ENCODE results near the gene ACAA1. TPM values are rescaled to one million over a fixed set of nuclear protein-coding genes. Genes with fewer than 3 reads are reported as not detected.

The ACAA1 gene
- total and polyA plus RNA-seq, 2 experiments from 2014 or later, result 21.4 to 26.6 TPM

DNA sequence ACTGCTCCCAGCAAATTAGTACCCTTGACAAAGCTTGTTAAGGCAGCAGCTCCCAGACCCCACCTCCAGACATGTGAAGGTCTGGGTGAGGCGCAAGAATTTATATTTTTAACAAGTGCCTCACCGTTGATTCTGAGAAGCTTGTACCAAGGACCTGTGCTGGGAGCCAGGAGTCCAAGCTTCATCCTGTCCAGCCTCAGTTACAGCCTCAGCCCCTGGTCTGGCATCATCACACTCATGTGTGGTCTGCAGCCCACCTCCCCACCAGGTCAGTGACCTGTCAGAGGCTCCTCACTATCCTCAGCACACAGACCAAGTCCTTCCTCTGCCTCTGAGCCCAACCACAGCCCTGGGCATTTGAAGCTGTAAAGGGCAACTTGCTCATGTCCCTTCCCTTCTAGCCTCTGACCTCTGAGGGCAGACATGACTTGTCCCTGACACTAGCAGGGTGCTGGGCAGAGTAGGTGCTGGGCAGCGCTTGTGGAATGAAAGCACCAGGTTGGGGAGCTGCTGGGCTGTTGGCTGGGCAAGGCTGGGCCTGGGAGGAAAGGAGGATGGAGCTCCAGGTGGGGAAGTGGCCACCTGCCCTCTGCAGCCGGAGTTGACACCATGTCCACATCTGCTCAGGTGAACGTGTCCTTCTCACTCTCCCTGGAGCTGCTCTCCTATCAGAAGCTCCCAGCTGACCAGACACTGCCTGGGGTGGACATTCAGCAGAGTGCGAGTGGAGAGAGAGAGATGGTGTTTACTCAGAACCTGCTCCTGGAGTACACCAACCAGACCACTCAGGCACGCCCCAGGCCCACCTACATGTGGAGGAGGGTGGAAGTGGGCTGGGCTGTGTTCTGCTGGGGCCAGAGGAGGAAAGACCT is 16.9 kb downstream of the ACAA1 start:
- no peak overlapping the region for H3K27ac Mint-ChIP-seq
- H3K4me1 Mint-ChIP-seq, result no peaks in the 10 kb centered on the region
- Histone ChIP-seq H3K4me3 (no peak overlapping the region), H4K20me1 (replicated peaks; ENCODE audit: insufficient read depth) (no peaks in the 10 kb centered on the region; the same call in 1 of the 2 replicates), H3K79me2 (replicated peaks; ENCODE audit: insufficient read depth) (no peaks in the 10 kb centered on the region), H3K27ac (ENCODE audit: low read depth) (no peak overlapping the region), H3K27me3 (ENCODE audit: insufficient read depth) (no peaks in the 10 kb centered on the region), H3F3A (replicated peaks; ENCODE audit: low read depth) (no peaks in the 10 kb centered on the region), H3K4me1 (ENCODE audit: insufficient read depth) (no peaks in the 10 kb centered on the region), H3K4me2 (no peak overlapping the region), H3K36me3 (ENCODE audit: insufficient read depth) (peaks cover 3% of the 10 kb centered on the region), H3K9me2 (ENCODE audit: insufficient read depth) (no peaks in the 10 kb centered on the region), H2AFZ (no peak overlapping the region)
- H3K27me3 Mint-ChIP-seq (ENCODE audit: insufficient read depth, low read depth, poor library complexity), result peaks cover 19% of the 10 kb centered on the region
- TF ChIP-seq CREB1 (CRISPR knock-in tag; IDR thresholded peaks at IDR 0.05; ENCODE audit: low read depth), result no peak
- TF ChIP-seq NANOG (IDR thresholded peaks at IDR 0.05; ENCODE audit: borderline replicate concordance), result no peak
- TF ChIP-seq, protein P1, sequence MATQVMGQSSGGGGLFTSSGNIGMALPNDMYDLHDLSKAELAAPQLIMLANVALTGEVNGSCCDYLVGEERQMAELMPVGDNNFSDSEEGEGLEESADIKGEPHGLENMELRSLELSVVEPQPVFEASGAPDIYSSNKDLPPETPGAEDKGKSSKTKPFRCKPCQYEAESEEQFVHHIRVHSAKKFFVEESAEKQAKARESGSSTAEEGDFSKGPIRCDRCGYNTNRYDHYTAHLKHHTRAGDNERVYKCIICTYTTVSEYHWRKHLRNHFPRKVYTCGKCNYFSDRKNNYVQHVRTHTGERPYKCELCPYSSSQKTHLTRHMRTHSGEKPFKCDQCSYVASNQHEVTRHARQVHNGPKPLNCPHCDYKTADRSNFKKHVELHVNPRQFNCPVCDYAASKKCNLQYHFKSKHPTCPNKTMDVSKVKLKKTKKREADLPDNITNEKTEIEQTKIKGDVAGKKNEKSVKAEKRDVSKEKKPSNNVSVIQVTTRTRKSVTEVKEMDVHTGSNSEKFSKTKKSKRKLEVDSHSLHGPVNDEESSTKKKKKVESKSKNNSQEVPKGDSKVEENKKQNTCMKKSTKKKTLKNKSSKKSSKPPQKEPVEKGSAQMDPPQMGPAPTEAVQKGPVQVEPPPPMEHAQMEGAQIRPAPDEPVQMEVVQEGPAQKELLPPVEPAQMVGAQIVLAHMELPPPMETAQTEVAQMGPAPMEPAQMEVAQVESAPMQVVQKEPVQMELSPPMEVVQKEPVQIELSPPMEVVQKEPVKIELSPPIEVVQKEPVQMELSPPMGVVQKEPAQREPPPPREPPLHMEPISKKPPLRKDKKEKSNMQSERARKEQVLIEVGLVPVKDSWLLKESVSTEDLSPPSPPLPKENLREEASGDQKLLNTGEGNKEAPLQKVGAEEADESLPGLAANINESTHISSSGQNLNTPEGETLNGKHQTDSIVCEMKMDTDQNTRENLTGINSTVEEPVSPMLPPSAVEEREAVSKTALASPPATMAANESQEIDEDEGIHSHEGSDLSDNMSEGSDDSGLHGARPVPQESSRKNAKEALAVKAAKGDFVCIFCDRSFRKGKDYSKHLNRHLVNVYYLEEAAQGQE (IDR thresholded peaks at IDR 0.05; ENCODE audit: unreplicated experiment), result no peak
- DNase-seq (ENCODE audit: low spot score) (no peak), ATAC-seq (no peak)
- peaks cover 31% of the 10 kb centered on the region for H3K36me3 Mint-ChIP-seq (ENCODE audit: low read depth)
- no peaks in the 10 kb centered on the region; the same call in 2 of the 3 replicates for H3K9me3 Mint-ChIP-seq
- H3K4me3 Mint-ChIP-seq, result no peak overlapping the region

DNA sequence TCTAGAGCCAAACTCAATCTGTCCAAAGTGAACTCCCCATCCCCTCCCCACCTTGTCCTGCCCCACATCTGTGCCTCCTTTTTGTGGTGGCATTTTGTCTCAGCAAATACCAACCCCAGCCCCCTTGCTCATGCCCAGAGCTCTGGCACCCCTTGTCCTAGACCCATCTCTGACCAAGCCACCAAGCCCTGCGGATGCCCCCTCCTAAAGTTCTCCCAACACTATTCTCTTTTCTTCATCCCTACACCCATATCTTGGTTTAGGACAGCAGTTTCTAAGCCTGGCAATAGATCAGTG is 17.7 kb downstream of the ACAA1 start:
- H3K4me1 ChIP-seq (ENCODE audit: insufficient read depth), result no peaks in the 10 kb centered on the region
- H3K4me3 ChIP-seq, result no peak overlapping the region
- Mint-ChIP-seq H3K36me3 (ENCODE audit: low read depth) (peaks cover 23% of the 10 kb centered on the region), H3K9me3 (no peaks in the 10 kb centered on the region; the same call in 2 of the 3 replicates), H3K27ac (no peak overlapping the region), H3K27me3 (ENCODE audit: insufficient read depth, low read depth, poor library complexity) (peaks cover 21% of the 10 kb centered on the region), H3K4me1 (no peaks in the 10 kb centered on the region), H3K4me3 (no peak overlapping the region)
- no peak overlapping the region for H3K4me2 ChIP-seq
- no peaks in the 10 kb centered on the region for H3K79me2 ChIP-seq (replicated peaks; ENCODE audit: insufficient read depth)
- DNase-seq (ENCODE audit: low spot score), result no peak
- no peaks in the 10 kb centered on the region for H3F3A ChIP-seq (replicated peaks; ENCODE audit: low read depth)
- no peaks in the 10 kb centered on the region for H3K27me3 ChIP-seq (ENCODE audit: insufficient read depth)
- no peak overlapping the region for H3K27ac ChIP-seq (ENCODE audit: low read depth)
- no peaks in the 10 kb centered on the region; the same call in 1 of the 2 replicates for H3K36me3 ChIP-seq (ENCODE audit: insufficient read depth)
- H4K20me1 ChIP-seq (replicated peaks; ENCODE audit: insufficient read depth), result no peaks in the 10 kb centered on the region; the same call in 1 of the 2 replicates
- ATAC-seq, result no peak
- no peaks in the 10 kb centered on the region for H3K9me2 ChIP-seq (ENCODE audit: insufficient read depth)
- H2AFZ ChIP-seq, result no peak overlapping the region
- TF ChIP-seq, protein P1 (IDR thresholded peaks at IDR 0.05; ENCODE audit: unreplicated experiment), result no peak
- TF ChIP-seq STAT1 (IDR thresholded peaks at IDR 0.05; ENCODE audit: unreplicated experiment) (no peak), EZH2phosphoT487 (IDR thresholded peaks at IDR 0.05; ENCODE audit: unreplicated experiment) (no peak), POLR2AphosphoS5 (IDR thresholded peaks at IDR 0.05; ENCODE audit: low read depth) (no peak), EZH2 (IDR thresholded peaks at IDR 0.05; ENCODE audit: low read depth, unreplicated experiment) (no peak), ZNF114 (CRISPR knock-in tag; IDR thresholded peaks at IDR 0.05) (no peak)
- TF ChIP-seq, protein P2, sequence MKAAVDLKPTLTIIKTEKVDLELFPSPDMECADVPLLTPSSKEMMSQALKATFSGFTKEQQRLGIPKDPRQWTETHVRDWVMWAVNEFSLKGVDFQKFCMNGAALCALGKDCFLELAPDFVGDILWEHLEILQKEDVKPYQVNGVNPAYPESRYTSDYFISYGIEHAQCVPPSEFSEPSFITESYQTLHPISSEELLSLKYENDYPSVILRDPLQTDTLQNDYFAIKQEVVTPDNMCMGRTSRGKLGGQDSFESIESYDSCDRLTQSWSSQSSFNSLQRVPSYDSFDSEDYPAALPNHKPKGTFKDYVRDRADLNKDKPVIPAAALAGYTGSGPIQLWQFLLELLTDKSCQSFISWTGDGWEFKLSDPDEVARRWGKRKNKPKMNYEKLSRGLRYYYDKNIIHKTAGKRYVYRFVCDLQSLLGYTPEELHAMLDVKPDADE (IDR thresholded peaks at IDR 0.05), result no peak

All from GM23338 (cell line).